SH-SY5Y (cell line): ENCODE results near the gene FAAP20.

Experiments
- GATA2 ChIP-seq: IDR thresholded peaks from 2 replicates; pipeline ENCODE4 v1.6.1; 2011; ENCODE audit warnings: mild to moderate bottlenecking, low read depth, low read length
- GATA3 ChIP-seq: IDR thresholded peaks from 2 replicates; pipeline ENCODE4 v1.6.1; 2011; ENCODE audit warnings: low read depth, mild to moderate bottlenecking, low read length, moderate library complexity

DNA sequence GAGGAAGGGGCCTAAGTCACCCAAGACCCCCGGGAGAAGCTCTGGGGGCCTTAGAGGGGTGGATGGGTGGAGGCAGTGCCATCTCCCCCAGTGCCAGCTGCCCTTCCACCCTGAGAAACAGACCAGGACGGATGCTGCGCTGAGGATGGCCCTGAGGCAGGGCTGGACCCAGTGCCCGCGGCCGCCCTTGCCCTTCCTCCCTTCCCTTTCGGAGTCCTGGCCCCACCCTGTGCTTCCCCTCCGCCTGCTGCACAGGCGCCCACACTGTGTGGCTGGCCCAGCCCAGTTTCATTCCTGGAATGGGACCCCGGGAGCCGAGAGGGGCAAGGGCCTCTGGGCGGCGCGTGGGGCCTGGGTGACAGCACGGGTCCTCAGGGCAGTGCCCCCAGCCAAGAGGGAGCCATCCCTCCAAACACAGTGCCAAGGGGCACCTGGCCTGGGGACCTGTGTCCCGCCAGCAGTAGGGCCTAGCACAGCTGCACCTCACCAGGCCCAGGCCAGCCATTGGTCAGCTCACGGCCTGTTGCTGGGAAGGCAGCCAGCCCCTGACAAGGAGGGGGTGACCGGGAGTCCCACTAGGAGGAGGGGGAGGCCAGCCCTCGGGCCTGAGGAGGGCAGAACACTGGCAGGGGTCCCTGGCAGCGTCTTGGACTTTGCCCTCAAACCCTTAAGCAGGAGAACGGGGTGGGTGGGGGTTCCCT lies 20.1 kb upstream of the FAAP20 start:
- TF ChIP-seq GATA3 (no peak), GATA2 (no peak)
